GM12874 (cell line): Measurements from ENCODE around the gene FTCDNL1.

ENCODE experiments used
- CTCF ChIP-seq: IDR thresholded peaks from 2 replicates; pipeline ENCODE4 v1.5.1; 2011; ENCODE audit warnings: low read depth, mild to moderate bottlenecking, control low read depth, low read length, moderate library complexity; ENCODE audit not compliant: insufficient read depth

Gene FTCDNL1

GRCh38 chr2:199870581-199870980, 19.6 kb upstream of the FTCDNL1 start:
- TF ChIP-seq CTCF: no peak

GRCh38 chr2:199869653-199870052, 18.7 kb upstream of the FTCDNL1 start:
- TF ChIP-seq CTCF: no peak

- TF ChIP-seq CTCF: no peak
Measured at GRCh38 chr2:199869227-199869541, 18.2 kb upstream of the FTCDNL1 start.

GRCh38 chr2:199868431-199869226, 17.6 kb upstream of the FTCDNL1 start:
- no peak for TF ChIP-seq CTCF

GRCh38 chr2:199865905-199866304, 14.9 kb upstream of the FTCDNL1 start:
- TF ChIP-seq CTCF: no peak

GRCh38 chr2:199862788-199863187, 11.8 kb upstream of the FTCDNL1 start:
- no peak for TF ChIP-seq CTCF

GRCh38 chr2:199861132-199861774, 10.3 kb upstream of the FTCDNL1 start:
- no peak; the same call in 1 of the 2 replicates for TF ChIP-seq CTCF
